HEK293 (cell line): ENCODE data around the gene CKAP4.

Source experiments
- CTCF ChIA-PET: fragments of 350-600 bp; formaldehyde crosslinking; extraction: SDS; loops from one replicate; lab custom pipeline; 2021; ENCODE audit warnings: antibody characterized with exemption; lab: Yijun Ruan, JAX
- POLR2A ChIA-PET: fragments of 300-600 bp; formaldehyde crosslinking; extraction: SDS; loops from one replicate; lab custom pipeline; 2020; ENCODE audit warnings: antibody characterized with exemption, inconsistent platforms; lab: Yijun Ruan, JAX
- H3K27ac ChIP-seq: fragments of 200-500 bp; sonication (Bioruptor generic); 2 replicates; pipeline ENCODE4 v1.5.1; 2014; ENCODE audit warnings: low read depth, low read length, control low read depth, inconsistent platforms; ENCODE audit errors: extremely low read depth
- H3K36me3 ChIP-seq, 2 experiments: fragments of 200-500 bp in 1 of 2; sonication (Bioruptor generic) in 1 of 2; 1 replicate in 1 of 2; 2 replicates in 1 of 2; pipeline ENCODE4 v1.5.1; 2014 to 2017; ENCODE audit warnings: inconsistent platforms in 2 of 2, low read length in 2 of 2; ENCODE audit not compliant: control insufficient read depth in 2 of 2, insufficient read depth in 1 of 2
- H3K4me1 ChIP-seq: fragments of 200-500 bp; sonication (Bioruptor generic); 2 replicates; pipeline ENCODE4 v1.5.1; 2014; ENCODE audit warnings: mild to moderate bottlenecking, low read length, inconsistent platforms; ENCODE audit not compliant: control insufficient read depth, insufficient read depth
- H3K4me3 ChIP-seq: 2 replicates; pipeline ENCODE4 v1.5.1; 2011; ENCODE audit warnings: low read depth, mild to moderate bottlenecking, control low read depth, low read length, moderate library complexity
- H3K9me3 ChIP-seq: fragments of 200-500 bp; sonication (Bioruptor generic); 2 replicates; pipeline ENCODE4 v1.5.1; 2014; ENCODE audit warnings: low read depth, low read length, inconsistent platforms; ENCODE audit not compliant: control insufficient read depth, insufficient read depth
- HOXA7 ChIP-seq: sonication (generic); formaldehyde crosslinking; IDR thresholded peaks from 2 replicates; pipeline ENCODE4 v1.8.1; 2022; ENCODE audit warnings: missing genetic modification reagents, borderline replicate concordance
- MZF1 ChIP-seq: fragments of 450-650 bp; formaldehyde crosslinking; IDR thresholded peaks from 2 replicates; pipeline ENCODE4 v1.5.1; 2017; ENCODE audit warnings: missing biosample characterization, missing genetic modification characterization, borderline replicate concordance
- RBAK ChIP-seq: fragments of 450-650 bp; formaldehyde crosslinking; IDR thresholded peaks from 2 replicates; pipeline ENCODE4 v1.5.1; 2016; ENCODE audit warnings: missing biosample characterization, missing genetic modification characterization
- SALL2 ChIP-seq: fragments of 450-650 bp; formaldehyde crosslinking; IDR thresholded peaks from 2 replicates; pipeline ENCODE4 v1.5.0; 2017; ENCODE audit warnings: missing biosample characterization, mild to moderate bottlenecking, missing genetic modification characterization, borderline replicate concordance
- YY2 ChIP-seq: fragments of 450-650 bp; formaldehyde crosslinking; IDR thresholded peaks from 2 replicates; pipeline ENCODE4 v1.5.1; 2016; ENCODE audit warnings: missing biosample characterization, missing genetic modification characterization
- ZBTB17 ChIP-seq: fragments of 450-650 bp; formaldehyde crosslinking; IDR thresholded peaks from 2 replicates; pipeline ENCODE4 v1.5.1; 2016; ENCODE audit warnings: missing biosample characterization, missing genetic modification characterization
- ZFHX2 ChIP-seq: fragments of 450-650 bp; formaldehyde crosslinking; conservative IDR thresholded peaks from 2 replicates; pipeline ENCODE4 v1.5.1; 2016; ENCODE audit warnings: missing biosample characterization, missing genetic modification characterization
- ZFP37 ChIP-seq: fragments of 450-650 bp; formaldehyde crosslinking; IDR thresholded peaks from 2 replicates; pipeline ENCODE4 v1.5.1; 2016; ENCODE audit warnings: missing biosample characterization, missing genetic modification characterization
- ZNF133 ChIP-seq: fragments of 450-650 bp; formaldehyde crosslinking; IDR thresholded peaks from 2 replicates; pipeline ENCODE4 v1.5.1; 2016; ENCODE audit warnings: missing biosample characterization, missing genetic modification characterization
- ZNF140 ChIP-seq: fragments of 450-650 bp; formaldehyde crosslinking; IDR thresholded peaks from 2 replicates; pipeline ENCODE4 v1.5.1; 2016; ENCODE audit warnings: missing biosample characterization, missing genetic modification characterization
- ZNF23 ChIP-seq: fragments of 450-650 bp; formaldehyde crosslinking; IDR thresholded peaks from 2 replicates; pipeline ENCODE4 v1.5.1; 2016; ENCODE audit warnings: missing biosample characterization, missing genetic modification characterization, borderline replicate concordance
- ZNF239 ChIP-seq: fragments of 450-650 bp; formaldehyde crosslinking; IDR thresholded peaks from 2 replicates; pipeline ENCODE4 v1.5.1; 2016; ENCODE audit warnings: missing biosample characterization, missing genetic modification characterization
- ZNF280D ChIP-seq: fragments of 450-650 bp; formaldehyde crosslinking; IDR thresholded peaks from 2 replicates; pipeline ENCODE4 v1.5.1; 2016; ENCODE audit warnings: missing biosample characterization, missing genetic modification characterization
- ZNF341 ChIP-seq: fragments of 450-650 bp; formaldehyde crosslinking; IDR thresholded peaks from 2 replicates; pipeline ENCODE4; 2016; ENCODE audit warnings: low read depth, missing biosample characterization, missing genetic modification characterization
- ZNF366 ChIP-seq: fragments of 450-650 bp; formaldehyde crosslinking; conservative IDR thresholded peaks from 2 replicates; pipeline ENCODE4 v1.5.1; 2016; ENCODE audit warnings: missing biosample characterization, missing genetic modification characterization
- ZNF416 ChIP-seq: fragments of 450-650 bp; formaldehyde crosslinking; IDR thresholded peaks from 2 replicates; pipeline ENCODE4 v1.5.1; 2016; ENCODE audit warnings: missing biosample characterization, missing genetic modification characterization
- ZNF426 ChIP-seq: fragments of 450-650 bp; formaldehyde crosslinking; IDR thresholded peaks from 2 replicates; pipeline ENCODE4 v1.5.1; 2017; ENCODE audit warnings: missing biosample characterization, missing genetic modification characterization, mild to moderate bottlenecking, inconsistent platforms, moderate library complexity
- ZNF501 ChIP-seq: fragments of 450-650 bp; formaldehyde crosslinking; IDR thresholded peaks from 2 replicates; pipeline ENCODE4 v1.5.1; 2016; ENCODE audit warnings: missing biosample characterization, missing genetic modification characterization
- ZNF513 ChIP-seq: fragments of 450-650 bp; IDR thresholded peaks from 2 replicates; pipeline ENCODE4 v1.5.1; 2018; ENCODE audit warnings: missing biosample characterization, missing genetic modification characterization
- ZNF521 ChIP-seq: fragments of 450-650 bp; formaldehyde crosslinking; IDR thresholded peaks from 2 replicates; pipeline ENCODE4 v1.5.1; 2017; ENCODE audit warnings: missing biosample characterization, mild to moderate bottlenecking, missing genetic modification characterization
- ZNF629 ChIP-seq: fragments of 450-650 bp; formaldehyde crosslinking; IDR thresholded peaks from 2 replicates; pipeline ENCODE4 v1.5.1; 2017; ENCODE audit warnings: missing biosample characterization, missing genetic modification characterization
- ZXDB ChIP-seq: fragments of 450-650 bp; formaldehyde crosslinking; IDR thresholded peaks from 2 replicates; pipeline ENCODE4 v1.5.1; 2016; ENCODE audit warnings: missing biosample characterization, missing genetic modification characterization

The CKAP4 gene

GRCh38 chr12:106258226-106258625 lies 10.4 kb upstream of the CKAP4 start:
- TF ChIP-seq ZNF629 = no peak
- no peak for TF ChIP-seq ZNF521
- TF ChIP-seq ZNF23 (tag by site-specific recombination) = no peak
- no peak for TF ChIP-seq RBAK (tag by site-specific recombination)
- TF ChIP-seq, all 188 proteins: peak for 0
- Histone ChIP-seq H3K4me1 (peaks cover 4% of the 10 kb centered on the region; the same call in 1 of the 2 replicates), H3K36me3 (no peaks in the 10 kb centered on the region), H3K27ac (no peak overlapping the region), H3K9me3 (no peaks in the 10 kb centered on the region), H3K4me3 (no peak overlapping the region)
- ChIA-PET CTCF (interaction anchor here (1.0 to 1.4 kb wide), 2 partner anchors 25 to 31 kb away, joined by 5 to 7 read pairs; no protein-coding TSS in a partner anchor), POLR2A (no interaction called here)

GRCh38 chr12:106256524-106256923 lies 8.7 kb upstream of the CKAP4 start:
- TF ChIP-seq ZNF366 = peak; percentile 75
- peak; percentile 56; the same call in 1 of the 2 replicates for TF ChIP-seq ZBTB17 (tag by site-specific recombination)
- no peak for TF ChIP-seq ZXDB
- TF ChIP-seq, all 188 proteins: peak for 2
- no peak overlapping the region for H3K4me3 ChIP-seq
- no peak overlapping the region for H3K27ac ChIP-seq
- ChIA-PET CTCF (interaction anchor here (1.2 kb wide), 1 partner anchor 26 kb away, joined by 5 read pairs; no protein-coding TSS in a partner anchor), POLR2A (no interaction called here)
- peaks cover 4% of the 10 kb centered on the region; the same call in 1 of the 2 replicates for H3K4me1 ChIP-seq
- H3K9me3 ChIP-seq = no peaks in the 10 kb centered on the region
- no peaks in the 10 kb centered on the region for H3K36me3 ChIP-seq

- POLR2A ChIA-PET = no interaction called here
- CTCF ChIA-PET = interaction anchor here (1.2 kb wide), 1 partner anchor 26 kb away, joined by 5 read pairs; no protein-coding TSS in a partner anchor
- H3K4me3 ChIP-seq = no peak overlapping the region
Observed at GRCh38 chr12:106255952-106256351, 8.1 kb upstream of the CKAP4 start.

GRCh38 chr12:106255493-106255892 lies 7.7 kb upstream of the CKAP4 start:
- POLR2A ChIA-PET = no interaction called here
- H3K4me3 ChIP-seq = no peak overlapping the region
- peaks cover 4% of the 10 kb centered on the region; the same call in 1 of the 2 replicates for H3K4me1 ChIP-seq
- H3K9me3 ChIP-seq = no peaks in the 10 kb centered on the region
- CTCF ChIA-PET = interaction anchor here (0.6 to 1.2 kb wide), 2 partner anchors 27 to 83 kb away, joined by 4 to 5 read pairs; no protein-coding TSS in a partner anchor
- TF ChIP-seq ZNF513 (tag by site-specific recombination) (peak; percentile 79), SALL2 (tag by site-specific recombination) (no peak), ZNF133 (tag by site-specific recombination) (no peak)
- TF ChIP-seq, all 188 proteins: peak for 1
- Histone ChIP-seq H3K27ac (no peak overlapping the region), H3K36me3 (no peaks in the 10 kb centered on the region)

More at GRCh38 chr12:106255952-106256351, 8.1 kb upstream of the CKAP4 start:
- no peaks in the 10 kb centered on the region for H3K9me3 ChIP-seq
- no peak for TF ChIP-seq YY2 (tag by site-specific recombination)
- no peak for TF ChIP-seq MZF1 (tag by site-specific recombination)
- TF ChIP-seq HOXA7 = no peak
- peaks cover 4% of the 10 kb centered on the region; the same call in 1 of the 2 replicates for H3K4me1 ChIP-seq
- no peak overlapping the region for H3K27ac ChIP-seq
- no peaks in the 10 kb centered on the region for H3K36me3 ChIP-seq

GRCh38 chr12:106254724-106255123 lies 6.9 kb upstream of the CKAP4 start:
- H3K36me3 ChIP-seq = no peaks in the 10 kb centered on the region
- H3K4me3 ChIP-seq = no peak overlapping the region
- peaks cover 4% of the 10 kb centered on the region; the same call in 1 of the 2 replicates for H3K4me1 ChIP-seq
- POLR2A ChIA-PET = no interaction called here
- H3K27ac ChIP-seq = no peak overlapping the region
- H3K9me3 ChIP-seq = no peaks in the 10 kb centered on the region
- CTCF ChIA-PET = interaction anchor here (1.2 kb wide), 1 partner anchor 28 kb away, joined by 10 read pairs; no protein-coding TSS in a partner anchor
- TF ChIP-seq MZF1 (tag by site-specific recombination) (no peak), ZNF239 (tag by site-specific recombination) (no peak), ZNF416 (tag by site-specific recombination) (no peak), ZNF501 (tag by site-specific recombination) (no peak), ZNF280D (tag by site-specific recombination) (no peak), ZNF140 (tag by site-specific recombination) (no peak), ZFHX2 (tag by site-specific recombination) (no peak), ZNF426 (no peak), ZNF341 (tag by site-specific recombination) (no peak), ZFP37 (tag by site-specific recombination) (no peak; the same call in 1 of the 2 replicates)
